Mammary epithelial cell (primary cell): ENCODE data around the gene UBXN1.

Experiments
- EZH2 ChIP-seq: IDR thresholded peaks from 2 replicates; pipeline ENCODE4 v1.6.1; 2012; ENCODE audit warnings: low read length, inconsistent platforms, borderline replicate concordance
- TF ChIP-seq, protein P1 (sequence below), 2 donors: IDR thresholded peaks in 1 of 2; conservative IDR thresholded peaks in 1 of 2; 2 replicates each; pipeline ENCODE4 v1.5.1; 2011 to 2012; ENCODE audit warnings: inconsistent platforms in 2 of 2, low read length in 2 of 2, mild to moderate bottlenecking in 2 of 2, control low read depth in 1 of 2, low read depth in 1 of 2; ENCODE audit not compliant: insufficient read depth in 1 of 2; ENCODE audit errors: extremely low read depth in 1 of 2

DNA sequence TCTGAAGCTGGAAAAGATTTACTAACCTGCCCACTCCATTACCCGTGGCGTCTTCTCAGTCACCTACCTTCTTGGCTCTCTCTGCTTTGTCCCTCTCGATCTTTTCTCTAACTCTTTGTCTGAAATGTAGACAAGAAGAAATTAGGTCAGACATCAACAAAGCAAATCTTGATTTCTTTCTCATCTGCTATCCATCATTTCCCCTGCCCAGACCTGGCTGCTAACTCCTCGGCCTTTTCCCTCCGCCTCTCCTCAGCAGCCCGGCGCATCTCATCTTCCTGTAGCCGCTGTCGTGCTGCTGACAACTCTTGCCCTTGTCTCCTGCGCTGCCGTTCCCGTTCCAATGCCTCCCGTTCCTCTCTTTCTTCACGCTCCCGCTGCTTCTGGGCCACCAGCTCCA, 1.2 kb downstream of the UBXN1 start:
- TF ChIP-seq, protein P1, sequence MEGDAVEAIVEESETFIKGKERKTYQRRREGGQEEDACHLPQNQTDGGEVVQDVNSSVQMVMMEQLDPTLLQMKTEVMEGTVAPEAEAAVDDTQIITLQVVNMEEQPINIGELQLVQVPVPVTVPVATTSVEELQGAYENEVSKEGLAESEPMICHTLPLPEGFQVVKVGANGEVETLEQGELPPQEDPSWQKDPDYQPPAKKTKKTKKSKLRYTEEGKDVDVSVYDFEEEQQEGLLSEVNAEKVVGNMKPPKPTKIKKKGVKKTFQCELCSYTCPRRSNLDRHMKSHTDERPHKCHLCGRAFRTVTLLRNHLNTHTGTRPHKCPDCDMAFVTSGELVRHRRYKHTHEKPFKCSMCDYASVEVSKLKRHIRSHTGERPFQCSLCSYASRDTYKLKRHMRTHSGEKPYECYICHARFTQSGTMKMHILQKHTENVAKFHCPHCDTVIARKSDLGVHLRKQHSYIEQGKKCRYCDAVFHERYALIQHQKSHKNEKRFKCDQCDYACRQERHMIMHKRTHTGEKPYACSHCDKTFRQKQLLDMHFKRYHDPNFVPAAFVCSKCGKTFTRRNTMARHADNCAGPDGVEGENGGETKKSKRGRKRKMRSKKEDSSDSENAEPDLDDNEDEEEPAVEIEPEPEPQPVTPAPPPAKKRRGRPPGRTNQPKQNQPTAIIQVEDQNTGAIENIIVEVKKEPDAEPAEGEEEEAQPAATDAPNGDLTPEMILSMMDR (conservative IDR thresholded peaks at IDR 0.05 in 1 of 2, IDR thresholded peaks at IDR 0.05 in 1 of 2; ENCODE audit: extremely low read depth in 1 of 2, insufficient read depth in 1 of 2, low read depth in 1 of 2, low read length in 2 of 2), result no peak
- no peak for TF ChIP-seq EZH2
